Stimulated activated CD4-positive, alpha-beta T cell treated with anti-CD3 and anti-CD28 coated beads, Interleukin-1b, Interleukin-23, amount 100 ng/mL, for 4 hours (primary cell): Measurements from ENCODE around the gene CNTN4.

Experiments
- DNase-seq, 2 donors: peaks; one replicate each; pipeline ENCODE4 v3.0.0-alpha.2; 2020; ENCODE audit warnings: low read depth in 2 of 2

CNTN4 gene

GRCh38 chr3:2589336-2589969 is 490.8 kb downstream of the CNTN4 start:
- DNase-seq: no peak

GRCh38 chr3:2595486-2595885 is 496.8 kb downstream of the CNTN4 start:
- no peak for DNase-seq

GRCh38 chr3:2597615-2598014 is 498.9 kb downstream of the CNTN4 start:
- DNase-seq: no peak

- DNase-seq: no peak
These were observed 500.8 kb downstream of the CNTN4 start for GRCh38 chr3:2599471-2599870.

GRCh38 chr3:2603692-2604289 is 505.1 kb downstream of the CNTN4 start:
- DNase-seq: no peak

- no peak for DNase-seq
These were observed 515.9 kb downstream of the CNTN4 start for GRCh38 chr3:2614578-2614977.

GRCh38 chr3:2615080-2615479 is 516.4 kb downstream of the CNTN4 start:
- DNase-seq: no peak

GRCh38 chr3:2623436-2623835 is 524.8 kb downstream of the CNTN4 start:
- DNase-seq: no peak

GRCh38 chr3:2628117-2628516 is 529.5 kb downstream of the CNTN4 start:
- DNase-seq: no peak

- DNase-seq: no peak
These were observed 536.8 kb downstream of the CNTN4 start for GRCh38 chr3:2635511-2635910.

GRCh38 chr3:2643606-2644005 is 544.9 kb downstream of the CNTN4 start:
- DNase-seq: no peak

GRCh38 chr3:2645001-2645400 is 546.3 kb downstream of the CNTN4 start:
- no peak for DNase-seq

- no peak for DNase-seq
These were observed 552.1 kb downstream of the CNTN4 start for GRCh38 chr3:2650746-2651145.

GRCh38 chr3:2652386-2652785 is 553.7 kb downstream of the CNTN4 start:
- no peak for DNase-seq

GRCh38 chr3:2653706-2654105 is 555.0 kb downstream of the CNTN4 start:
- DNase-seq: no peak

- DNase-seq: no peak
These were observed 556.6 kb downstream of the CNTN4 start for GRCh38 chr3:2655229-2655701.

GRCh38 chr3:2656806-2657777 is 558.4 kb downstream of the CNTN4 start:
- no peak for DNase-seq

- DNase-seq: no peak
These were observed 559.3 kb downstream of the CNTN4 start for GRCh38 chr3:2657971-2658370.

- no peak for DNase-seq
These were observed 561.2 kb downstream of the CNTN4 start for GRCh38 chr3:2659896-2660295.

GRCh38 chr3:2661078-2661477 is 562.4 kb downstream of the CNTN4 start:
- no peak for DNase-seq

- DNase-seq: no peak
These were observed 578.8 kb downstream of the CNTN4 start for GRCh38 chr3:2677501-2677900.

- no peak for DNase-seq
These were observed 581.6 kb downstream of the CNTN4 start for GRCh38 chr3:2680236-2680635.

- no peak for DNase-seq
These were observed 585.4 kb downstream of the CNTN4 start for GRCh38 chr3:2684046-2684445.
